ENCODE results near the gene RELB.

DNA sequence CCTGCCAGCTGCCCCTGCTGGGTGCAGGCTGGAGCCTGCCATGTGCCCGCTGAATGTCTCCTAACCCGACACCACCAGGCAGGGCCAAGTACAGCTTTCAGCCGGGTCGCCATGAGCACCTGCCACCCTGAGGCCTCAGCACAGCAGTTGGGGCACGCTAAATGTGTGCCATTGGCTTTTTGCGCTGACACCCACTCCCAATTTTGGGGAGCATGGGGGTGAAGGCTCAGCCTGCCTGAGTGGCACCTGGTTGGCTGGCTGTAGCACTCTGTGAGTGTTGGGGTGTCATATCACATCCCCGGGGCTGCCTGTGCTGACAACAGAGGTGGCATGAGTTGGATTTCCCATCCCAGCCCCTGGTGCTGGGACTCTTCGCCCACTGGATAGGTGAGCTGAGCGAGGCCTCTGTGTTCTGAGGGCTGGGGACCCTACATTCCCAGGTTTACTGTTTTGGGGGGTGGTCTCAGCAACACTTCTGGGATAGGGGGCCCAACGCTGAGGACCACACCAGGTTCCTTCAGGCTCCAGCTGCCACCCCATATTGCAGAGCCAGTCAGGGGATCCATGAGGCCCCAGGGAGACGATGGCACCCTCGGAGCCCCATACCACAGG, 7.2 kb upstream of the RELB start:
- no peak for TF ChIP-seq TAF1 (IDR thresholded peaks at IDR 0.05; ENCODE audit: borderline replicate concordance, low read depth, low read length)
- no peak; the same call in 1 of the 2 replicates for TF ChIP-seq POLR2AphosphoS5 (IDR thresholded peaks at IDR 0.05; ENCODE audit: low read depth, low read length)
- no peak; the same call in 1 of the 2 replicates for TF ChIP-seq POLR2A (IDR thresholded peaks at IDR 0.05; ENCODE audit: low read depth, low read length)

Measured in GM12892 (cell line).